AG09319 (cell line): ENCODE measurements around the gene UBE2O.
"Not testable (repeated sequence)": the region's sequence is repeated elsewhere in the genome, so short reads cannot be mapped to it uniquely, and the experiment has no call there.

Source experiments
- DNase-seq: peaks from one replicate; pipeline ENCODE4 v3.0.0-alpha.2; 2010; ENCODE audit warnings: low read depth; ENCODE audit errors: extremely low read depth
- CTCF ChIP-seq: IDR thresholded peaks from 2 replicates; pipeline ENCODE4 v1.5.1; 2011; ENCODE audit warnings: low read depth, mild to moderate bottlenecking, inconsistent platforms, low read length, moderate library complexity

Gene UBE2O

GRCh38 chr17:76353599-76354316, 99.2 kb downstream of the UBE2O start, which contains the start of gene PRPSAP1:
Gene PRPSAP1, minus strand, starts transcription at chr17:76353916. Its CDS starts 213 bp downstream, at chr17:76353703.
- peak; percentile 60 for DNase-seq
- peak; percentile 57 for TF ChIP-seq CTCF

GRCh38 chr17:76353004-76353598, 99.9 kb downstream of the UBE2O start:
- TF ChIP-seq CTCF: no peak
- no peak for DNase-seq

- TF ChIP-seq CTCF: no peak
- DNase-seq: no peak
These were observed 101.4 kb downstream of the UBE2O start for GRCh38 chr17:76351526-76352071.

GRCh38 chr17:76350463-76350862, 102.5 kb downstream of the UBE2O start:
- no peak for DNase-seq
- no peak for TF ChIP-seq CTCF

GRCh38 chr17:76346936-76347335, 106.0 kb downstream of the UBE2O start:
- DNase-seq: not testable (repeated sequence)

- peak; percentile 10 for DNase-seq
These were observed 107.5 kb downstream of the UBE2O start for GRCh38 chr17:76345377-76345974.

GRCh38 chr17:76343106-76343505, 109.8 kb downstream of the UBE2O start:
- no peak for TF ChIP-seq CTCF
- DNase-seq: no peak

More at GRCh38 chr17:76345377-76345974, 107.5 kb downstream of the UBE2O start:
- TF ChIP-seq CTCF: no peak
